GM23338 (cell line): ENCODE results near the gene DNAAF8. TPM values are rescaled to one million over a fixed set of nuclear protein-coding genes. Genes with fewer than 3 reads are reported as not detected.

ENCODE experiments used
- ATAC-seq: fragments of 200-7000 bp; cut with Tn5 transposase; 3 replicates; pipeline ENCODE4 v1.9.1; 2020
- DNase-seq: peaks from one replicate; pipeline ENCODE4 v3.0.0-alpha.2; 2015; ENCODE audit warnings: low spot score
- H2AFZ ChIP-seq: fragments of 200-600 bp; sonication (generic); 2 replicates; pipeline ENCODE4 v1.8.0; 2016; ENCODE audit warnings: antibody characterized with exemption, mild to moderate bottlenecking, moderate library complexity
- H3F3A ChIP-seq: fragments of 200-600 bp; sonication (generic); replicated peaks from 2 replicates; pipeline ENCODE4 v1.8.0; 2017; ENCODE audit warnings: antibody characterized with exemption, mixed run types, low read depth
- H3K27ac ChIP-seq: fragments of 200-600 bp; sonication (generic); 2 replicates; pipeline ENCODE4 v1.6.1; 2016; ENCODE audit warnings: low read depth
- H3K27me3 ChIP-seq: fragments of 200-600 bp; sonication (generic); 2 replicates; pipeline ENCODE4 v1.8.0; 2016; ENCODE audit warnings: mild to moderate bottlenecking, mixed run types, moderate library complexity; ENCODE audit not compliant: insufficient read depth
- H3K36me3 ChIP-seq: fragments of 200-600 bp; sonication (generic); 2 replicates; pipeline ENCODE4 v1.8.0; 2016; ENCODE audit warnings: mild to moderate bottlenecking; ENCODE audit not compliant: insufficient read depth
- H3K4me1 ChIP-seq: fragments of 200-600 bp; sonication (generic); 2 replicates; pipeline ENCODE4 v1.8.0; 2016; ENCODE audit warnings: mild to moderate bottlenecking, moderate library complexity; ENCODE audit not compliant: insufficient read depth
- H3K4me2 ChIP-seq: fragments of 200-600 bp; sonication (generic); 2 replicates; pipeline ENCODE4 v1.7.1; 2017; ENCODE audit warnings: mixed run types
- H3K4me3 ChIP-seq: fragments of 200-600 bp; sonication (generic); 2 replicates; pipeline ENCODE4 v1.6.1; 2016; ENCODE audit warnings: mixed run types
- H3K79me2 ChIP-seq: fragments of 200-600 bp; sonication (generic); replicated peaks from 2 replicates; pipeline ENCODE4 v1.8.0; 2017; ENCODE audit warnings: mild to moderate bottlenecking; ENCODE audit not compliant: insufficient read depth
- H3K9me2 ChIP-seq: fragments of 200-600 bp; sonication (generic); 2 replicates; pipeline ENCODE4 v1.8.0; 2017; ENCODE audit not compliant: insufficient read depth
- H4K20me1 ChIP-seq: fragments of 200-600 bp; sonication (generic); replicated peaks from 2 replicates; pipeline ENCODE4 v1.8.0; 2017; ENCODE audit warnings: mild to moderate bottlenecking; ENCODE audit not compliant: insufficient read depth
- H3K27ac Mint-ChIP-seq: 2 replicates; pipeline ENCODE4 v1.8.0; 2020; ENCODE audit warnings: inconsistent platforms, mild to moderate bottlenecking, moderate library complexity, mixed read lengths
- H3K27me3 Mint-ChIP-seq: 3 replicates; pipeline ENCODE4 v1.8.0; 2022; ENCODE audit warnings: low read depth, mild to moderate bottlenecking, moderate library complexity, mixed read lengths, inconsistent platforms; ENCODE audit not compliant: insufficient read depth, poor library complexity
- H3K36me3 Mint-ChIP-seq: 3 replicates; pipeline ENCODE4 v1.8.0; 2021; ENCODE audit warnings: low read depth, mild to moderate bottlenecking, inconsistent platforms, moderate library complexity, mixed read lengths
- H3K4me1 Mint-ChIP-seq: 3 replicates; pipeline ENCODE4 v1.8.0; 2020; ENCODE audit warnings: mild to moderate bottlenecking, inconsistent platforms, mixed read lengths
- H3K4me3 Mint-ChIP-seq: 3 replicates; pipeline ENCODE4 v1.8.0; 2021; ENCODE audit warnings: moderate library complexity, mild to moderate bottlenecking, inconsistent platforms, mixed read lengths
- H3K9me3 Mint-ChIP-seq: 3 replicates; pipeline ENCODE4 v1.8.0; 2020; ENCODE audit warnings: moderate library complexity, mild to moderate bottlenecking, inconsistent platforms, mixed read lengths
- CREB1 ChIP-seq: fragments of 250-450 bp; sonication (Bioruptor Pico); IDR thresholded peaks from 2 replicates; pipeline ENCODE4 v1.5.0; 2020; ENCODE audit warnings: low read depth, mild to moderate bottlenecking, moderate library complexity
- EZH2 ChIP-seq: fragments of 200-600 bp; sonication (generic); IDR thresholded peaks from one replicate; pipeline ENCODE4 v1.8.0; 2017; ENCODE audit warnings: antibody characterized with exemption, mild to moderate bottlenecking, low read depth; ENCODE audit not compliant: unreplicated experiment
- EZH2phosphoT487 ChIP-seq: fragments of 200-600 bp; sonication (generic); IDR thresholded peaks from one replicate; pipeline ENCODE4 v1.8.1; 2018; ENCODE audit warnings: antibody characterized with exemption; ENCODE audit not compliant: unreplicated experiment
- JUNB ChIP-seq: IDR thresholded peaks from one replicate; pipeline ENCODE4 v1.6.1; 2016; ENCODE audit warnings: antibody characterized with exemption; ENCODE audit not compliant: unreplicated experiment
- NANOG ChIP-seq: IDR thresholded peaks from 2 replicates; pipeline ENCODE4 v1.6.1; 2016; ENCODE audit warnings: antibody characterized with exemption, borderline replicate concordance
- POLR2AphosphoS5 ChIP-seq: IDR thresholded peaks from 2 replicates; pipeline ENCODE4 v1.6.1; 2016; ENCODE audit warnings: antibody characterized with exemption, low read depth
- STAT1 ChIP-seq: IDR thresholded peaks from one replicate; pipeline ENCODE4 v1.6.1; 2016; ENCODE audit warnings: antibody characterized with exemption; ENCODE audit not compliant: unreplicated experiment
- ZNF114 ChIP-seq: fragments of 250-450 bp; sonication (Bioruptor Pico); IDR thresholded peaks from 2 replicates; pipeline ENCODE4 v1.5.0; 2020; ENCODE audit warnings: mild to moderate bottlenecking, moderate library complexity
- ZNF331 ChIP-seq: fragments of 250-450 bp; sonication (Bioruptor Pico); IDR thresholded peaks from 2 replicates; pipeline ENCODE4 v1.5.0; 2020; ENCODE audit warnings: low read depth, mild to moderate bottlenecking, moderate library complexity
- polyA plus RNA-seq: library from polyadenylated mRNA; unstranded; fragments of >200 nt; fragmentation: Nextera tagmentation; extraction: Ambion mirVana; gene quantifications from 2 replicates; pipeline ENCODE4 v1.2.1, GENCODE V29; 2016
- total RNA-seq: library from RNA; depleted of rRNA; stranded (reverse); fragments of >200 nt; shearing (Covaris generic); gene quantifications from 2 replicates; pipeline ENCODE4 v1.2.3, GENCODE V29; 2014
- TF ChIP-seq, protein P1 (sequence below), 2 experiments: fragments of 200-600 bp in 1 of 2; sonication (generic) in 1 of 2; conservative IDR thresholded peaks; 2 replicates each; pipeline versions ENCODE4 v1.5.1 to v1.6.1; 2016 to 2017; ENCODE audit warnings: antibody characterized with exemption in 2 of 2, low read depth in 2 of 2, mild to moderate bottlenecking in 2 of 2, moderate library complexity in 1 of 2
- TF ChIP-seq, protein P2 (sequence below): IDR thresholded peaks from one replicate; pipeline ENCODE4 v1.6.1; 2018; ENCODE audit warnings: antibody characterized with exemption; ENCODE audit not compliant: unreplicated experiment
- TF ChIP-seq, protein P3 (sequence below): fragments of 250-450 bp; sonication (Bioruptor Pico); IDR thresholded peaks from 2 replicates; pipeline ENCODE4 v1.5.0; 2020; ENCODE audit warnings: mild to moderate bottlenecking, moderate library complexity
- TF ChIP-seq, protein P4 (sequence below): IDR thresholded peaks from 2 replicates; pipeline ENCODE4 v1.6.1; 2016; ENCODE audit warnings: antibody characterized with exemption

The DNAAF8 gene
- total and polyA plus RNA-seq, 2 experiments from 2014 or later: 0.34 to 1.3 TPM

DNA sequence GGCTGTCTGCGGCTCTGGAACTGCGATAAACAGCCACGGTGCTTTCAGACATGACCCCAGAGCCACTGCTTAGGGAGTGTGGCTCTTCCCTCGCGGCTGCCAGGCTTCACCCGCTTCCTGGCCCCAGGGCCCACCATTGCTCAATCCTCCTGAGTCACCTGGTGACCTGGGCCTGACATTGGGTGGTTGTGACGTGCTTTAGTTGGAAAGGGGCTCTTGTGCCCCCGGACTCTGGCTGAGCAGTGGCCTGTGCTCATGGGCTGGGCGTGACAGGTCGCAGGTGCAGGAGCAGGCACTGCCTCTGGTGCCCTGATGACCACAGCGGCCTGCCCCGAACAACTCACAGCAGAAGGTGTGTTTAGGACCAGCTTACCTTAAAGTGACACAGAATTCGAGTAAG is 49.6 kb upstream of the DNAAF8 start:
- Histone ChIP-seq H3K4me3 (no peak overlapping the region), H4K20me1 (no peaks in the 10 kb centered on the region), H3K27ac (no peak overlapping the region), H3K36me3 (no peaks in the 10 kb centered on the region), H3K4me1 (no peaks in the 10 kb centered on the region), H3K4me2 (no peak overlapping the region), H3K79me2 (no peaks in the 10 kb centered on the region), H3K27me3 (no peaks in the 10 kb centered on the region), H3F3A (no peaks in the 10 kb centered on the region), H3K9me2 (no peaks in the 10 kb centered on the region), H2AFZ (no peak overlapping the region)
- Mint-ChIP-seq H3K27ac (no peak overlapping the region), H3K4me1 (no peaks in the 10 kb centered on the region), H3K36me3 (peaks cover 13% of the 10 kb centered on the region; the same call in 2 of the 3 replicates), H3K27me3 (peaks cover 11% of the 10 kb centered on the region), H3K9me3 (no peaks in the 10 kb centered on the region), H3K4me3 (no peak overlapping the region)
- DNase-seq: no peak
- no peak for ATAC-seq
- TF ChIP-seq STAT1 (no peak), ZNF114 (CRISPR knock-in tag) (no peak), EZH2 (no peak), EZH2phosphoT487 (no peak), NANOG (no peak), JUNB (no peak), CREB1 (CRISPR knock-in tag) (no peak), ZNF331 (CRISPR knock-in tag) (no peak), POLR2AphosphoS5 (no peak)
- TF ChIP-seq, protein P1, sequence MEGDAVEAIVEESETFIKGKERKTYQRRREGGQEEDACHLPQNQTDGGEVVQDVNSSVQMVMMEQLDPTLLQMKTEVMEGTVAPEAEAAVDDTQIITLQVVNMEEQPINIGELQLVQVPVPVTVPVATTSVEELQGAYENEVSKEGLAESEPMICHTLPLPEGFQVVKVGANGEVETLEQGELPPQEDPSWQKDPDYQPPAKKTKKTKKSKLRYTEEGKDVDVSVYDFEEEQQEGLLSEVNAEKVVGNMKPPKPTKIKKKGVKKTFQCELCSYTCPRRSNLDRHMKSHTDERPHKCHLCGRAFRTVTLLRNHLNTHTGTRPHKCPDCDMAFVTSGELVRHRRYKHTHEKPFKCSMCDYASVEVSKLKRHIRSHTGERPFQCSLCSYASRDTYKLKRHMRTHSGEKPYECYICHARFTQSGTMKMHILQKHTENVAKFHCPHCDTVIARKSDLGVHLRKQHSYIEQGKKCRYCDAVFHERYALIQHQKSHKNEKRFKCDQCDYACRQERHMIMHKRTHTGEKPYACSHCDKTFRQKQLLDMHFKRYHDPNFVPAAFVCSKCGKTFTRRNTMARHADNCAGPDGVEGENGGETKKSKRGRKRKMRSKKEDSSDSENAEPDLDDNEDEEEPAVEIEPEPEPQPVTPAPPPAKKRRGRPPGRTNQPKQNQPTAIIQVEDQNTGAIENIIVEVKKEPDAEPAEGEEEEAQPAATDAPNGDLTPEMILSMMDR (conservative IDR thresholded peaks at IDR 0.05; ENCODE audit: low read depth in 2 of 2): no peak
- TF ChIP-seq, protein P2, sequence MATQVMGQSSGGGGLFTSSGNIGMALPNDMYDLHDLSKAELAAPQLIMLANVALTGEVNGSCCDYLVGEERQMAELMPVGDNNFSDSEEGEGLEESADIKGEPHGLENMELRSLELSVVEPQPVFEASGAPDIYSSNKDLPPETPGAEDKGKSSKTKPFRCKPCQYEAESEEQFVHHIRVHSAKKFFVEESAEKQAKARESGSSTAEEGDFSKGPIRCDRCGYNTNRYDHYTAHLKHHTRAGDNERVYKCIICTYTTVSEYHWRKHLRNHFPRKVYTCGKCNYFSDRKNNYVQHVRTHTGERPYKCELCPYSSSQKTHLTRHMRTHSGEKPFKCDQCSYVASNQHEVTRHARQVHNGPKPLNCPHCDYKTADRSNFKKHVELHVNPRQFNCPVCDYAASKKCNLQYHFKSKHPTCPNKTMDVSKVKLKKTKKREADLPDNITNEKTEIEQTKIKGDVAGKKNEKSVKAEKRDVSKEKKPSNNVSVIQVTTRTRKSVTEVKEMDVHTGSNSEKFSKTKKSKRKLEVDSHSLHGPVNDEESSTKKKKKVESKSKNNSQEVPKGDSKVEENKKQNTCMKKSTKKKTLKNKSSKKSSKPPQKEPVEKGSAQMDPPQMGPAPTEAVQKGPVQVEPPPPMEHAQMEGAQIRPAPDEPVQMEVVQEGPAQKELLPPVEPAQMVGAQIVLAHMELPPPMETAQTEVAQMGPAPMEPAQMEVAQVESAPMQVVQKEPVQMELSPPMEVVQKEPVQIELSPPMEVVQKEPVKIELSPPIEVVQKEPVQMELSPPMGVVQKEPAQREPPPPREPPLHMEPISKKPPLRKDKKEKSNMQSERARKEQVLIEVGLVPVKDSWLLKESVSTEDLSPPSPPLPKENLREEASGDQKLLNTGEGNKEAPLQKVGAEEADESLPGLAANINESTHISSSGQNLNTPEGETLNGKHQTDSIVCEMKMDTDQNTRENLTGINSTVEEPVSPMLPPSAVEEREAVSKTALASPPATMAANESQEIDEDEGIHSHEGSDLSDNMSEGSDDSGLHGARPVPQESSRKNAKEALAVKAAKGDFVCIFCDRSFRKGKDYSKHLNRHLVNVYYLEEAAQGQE: no peak
- TF ChIP-seq, protein P3, sequence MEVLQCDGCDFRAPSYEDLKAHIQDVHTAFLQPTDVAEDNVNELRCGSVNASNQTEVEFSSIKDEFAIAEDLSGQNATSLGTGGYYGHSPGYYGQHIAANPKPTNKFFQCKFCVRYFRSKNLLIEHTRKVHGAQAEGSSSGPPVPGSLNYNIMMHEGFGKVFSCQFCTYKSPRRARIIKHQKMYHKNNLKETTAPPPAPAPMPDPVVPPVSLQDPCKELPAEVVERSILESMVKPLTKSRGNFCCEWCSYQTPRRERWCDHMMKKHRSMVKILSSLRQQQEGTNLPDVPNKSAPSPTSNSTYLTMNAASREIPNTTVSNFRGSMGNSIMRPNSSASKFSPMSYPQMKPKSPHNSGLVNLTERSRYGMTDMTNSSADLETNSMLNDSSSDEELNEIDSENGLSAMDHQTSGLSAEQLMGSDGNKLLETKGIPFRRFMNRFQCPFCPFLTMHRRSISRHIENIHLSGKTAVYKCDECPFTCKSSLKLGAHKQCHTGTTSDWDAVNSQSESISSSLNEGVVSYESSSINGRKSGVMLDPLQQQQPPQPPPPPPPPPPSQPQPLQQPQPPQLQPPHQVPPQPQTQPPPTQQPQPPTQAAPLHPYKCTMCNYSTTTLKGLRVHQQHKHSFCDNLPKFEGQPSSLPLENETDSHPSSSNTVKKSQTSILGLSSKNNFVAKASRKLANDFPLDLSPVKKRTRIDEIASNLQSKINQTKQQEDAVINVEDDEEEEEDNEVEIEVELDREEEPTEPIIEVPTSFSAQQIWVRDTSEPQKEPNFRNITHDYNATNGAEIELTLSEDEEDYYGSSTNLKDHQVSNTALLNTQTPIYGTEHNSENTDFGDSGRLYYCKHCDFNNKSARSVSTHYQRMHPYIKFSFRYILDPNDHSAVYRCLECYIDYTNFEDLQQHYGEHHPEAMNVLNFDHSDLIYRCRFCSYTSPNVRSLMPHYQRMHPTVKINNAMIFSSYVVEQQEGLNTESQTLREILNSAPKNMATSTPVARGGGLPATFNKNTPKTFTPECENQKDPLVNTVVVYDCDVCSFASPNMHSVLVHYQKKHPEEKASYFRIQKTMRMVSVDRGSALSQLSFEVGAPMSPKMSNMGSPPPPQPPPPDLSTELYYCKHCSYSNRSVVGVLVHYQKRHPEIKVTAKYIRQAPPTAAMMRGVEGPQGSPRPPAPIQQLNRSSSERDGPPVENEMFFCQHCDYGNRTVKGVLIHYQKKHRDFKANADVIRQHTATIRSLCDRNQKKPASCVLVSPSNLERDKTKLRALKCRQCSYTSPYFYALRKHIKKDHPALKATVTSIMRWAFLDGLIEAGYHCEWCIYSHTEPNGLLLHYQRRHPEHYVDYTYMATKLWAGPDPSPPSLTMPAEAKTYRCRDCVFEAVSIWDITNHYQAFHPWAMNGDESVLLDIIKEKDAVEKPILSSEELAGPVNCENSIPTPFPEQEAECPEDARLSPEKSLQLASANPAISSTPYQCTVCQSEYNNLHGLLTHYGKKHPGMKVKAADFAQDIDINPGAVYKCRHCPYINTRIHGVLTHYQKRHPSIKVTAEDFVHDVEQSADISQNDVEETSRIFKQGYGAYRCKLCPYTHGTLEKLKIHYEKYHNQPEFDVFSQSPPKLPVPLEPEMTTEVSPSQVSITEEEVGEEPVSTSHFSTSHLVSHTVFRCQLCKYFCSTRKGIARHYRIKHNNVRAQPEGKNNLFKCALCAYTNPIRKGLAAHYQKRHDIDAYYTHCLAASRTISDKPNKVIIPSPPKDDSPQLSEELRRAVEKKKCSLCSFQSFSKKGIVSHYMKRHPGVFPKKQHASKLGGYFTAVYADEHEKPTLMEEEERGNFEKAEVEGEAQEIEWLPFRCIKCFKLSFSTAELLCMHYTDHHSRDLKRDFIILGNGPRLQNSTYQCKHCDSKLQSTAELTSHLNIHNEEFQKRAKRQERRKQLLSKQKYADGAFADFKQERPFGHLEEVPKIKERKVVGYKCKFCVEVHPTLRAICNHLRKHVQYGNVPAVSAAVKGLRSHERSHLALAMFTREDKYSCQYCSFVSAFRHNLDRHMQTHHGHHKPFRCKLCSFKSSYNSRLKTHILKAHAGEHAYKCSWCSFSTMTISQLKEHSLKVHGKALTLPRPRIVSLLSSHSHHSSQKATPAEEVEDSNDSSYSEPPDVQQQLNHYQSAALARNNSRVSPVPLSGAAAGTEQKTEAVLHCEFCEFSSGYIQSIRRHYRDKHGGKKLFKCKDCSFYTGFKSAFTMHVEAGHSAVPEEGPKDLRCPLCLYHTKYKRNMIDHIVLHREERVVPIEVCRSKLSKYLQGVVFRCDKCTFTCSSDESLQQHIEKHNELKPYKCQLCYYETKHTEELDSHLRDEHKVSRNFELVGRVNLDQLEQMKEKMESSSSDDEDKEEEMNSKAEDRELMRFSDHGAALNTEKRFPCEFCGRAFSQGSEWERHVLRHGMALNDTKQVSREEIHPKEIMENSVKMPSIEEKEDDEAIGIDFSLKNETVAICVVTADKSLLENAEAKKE: no peak
- TF ChIP-seq, protein P4, sequence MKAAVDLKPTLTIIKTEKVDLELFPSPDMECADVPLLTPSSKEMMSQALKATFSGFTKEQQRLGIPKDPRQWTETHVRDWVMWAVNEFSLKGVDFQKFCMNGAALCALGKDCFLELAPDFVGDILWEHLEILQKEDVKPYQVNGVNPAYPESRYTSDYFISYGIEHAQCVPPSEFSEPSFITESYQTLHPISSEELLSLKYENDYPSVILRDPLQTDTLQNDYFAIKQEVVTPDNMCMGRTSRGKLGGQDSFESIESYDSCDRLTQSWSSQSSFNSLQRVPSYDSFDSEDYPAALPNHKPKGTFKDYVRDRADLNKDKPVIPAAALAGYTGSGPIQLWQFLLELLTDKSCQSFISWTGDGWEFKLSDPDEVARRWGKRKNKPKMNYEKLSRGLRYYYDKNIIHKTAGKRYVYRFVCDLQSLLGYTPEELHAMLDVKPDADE: no peak
